Stimulated activated naive B cell treated with anti-CD40 and anti-IgM and Interleukin-4, amounts not matched to agents 10 μg/mL and 1 μg/mL and 100 μg/mL, for 72 hours (primary cell): ENCODE data around the gene ERFE.

Source experiments
- ATAC-seq, 2 donors: fragments of 150-1000 bp; cut with Tn5 transposase; replicated peaks; 2 replicates each; pipeline ENCODE4 v1.10.0; 2021; ENCODE audit warnings: moderate library complexity in 1 of 2
- DNase-seq: peaks from one replicate; pipeline ENCODE4 v3.0.0; 2021
- H3K27ac Mint-ChIP-seq: one replicate; pipeline ENCODE4 v1.8.0; 2022; ENCODE audit warnings: mild to moderate bottlenecking, mixed read lengths
- H3K27me3 Mint-ChIP-seq, 2 donors: one replicate each; pipeline ENCODE4 v1.8.0; 2022; ENCODE audit warnings: mixed read lengths in 2 of 2
- H3K36me3 Mint-ChIP-seq, 2 donors: one replicate each; pipeline ENCODE4 v1.8.0; 2022; ENCODE audit warnings: mixed read lengths in 2 of 2, mild to moderate bottlenecking in 1 of 2
- H3K4me1 Mint-ChIP-seq, 2 donors: one replicate each; pipeline ENCODE4 v1.8.0; 2022; ENCODE audit warnings: mixed read lengths in 2 of 2, mild to moderate bottlenecking in 1 of 2
- H3K4me3 Mint-ChIP-seq, 2 donors: one replicate each; pipeline ENCODE4 v1.8.0; 2022; ENCODE audit warnings: mild to moderate bottlenecking in 2 of 2, mixed read lengths in 2 of 2, moderate library complexity in 1 of 2
- H3K9me3 Mint-ChIP-seq, 2 donors: one replicate each; pipeline ENCODE4 v1.8.0; 2022; ENCODE audit warnings: mixed read lengths in 2 of 2, mild to moderate bottlenecking in 1 of 2

The ERFE gene

GRCh38 chr2:238151628-238152235 lies 7.0 kb upstream of the ERFE start:
- ATAC-seq (no peak), DNase-seq (no peak)
- no peak overlapping the region for H3K27ac Mint-ChIP-seq
- no peaks in the 10 kb centered on the region for H3K27me3 Mint-ChIP-seq
- no peak overlapping the region for H3K4me3 Mint-ChIP-seq
- no peaks in the 10 kb centered on the region for H3K4me1 Mint-ChIP-seq
- peaks cover 0 to 2% of the 10 kb centered on the region in 2 donors for H3K36me3 Mint-ChIP-seq
- peaks cover 0 to 5% of the 10 kb centered on the region in 2 donors for H3K9me3 Mint-ChIP-seq

GRCh38 chr2:238152771-238153688 lies 5.7 kb upstream of the ERFE start:
- Mint-ChIP-seq H3K4me1 (no peaks in the 10 kb centered on the region), H3K4me3 (no peak overlapping the region), H3K9me3 (peaks cover 0 to 5% of the 10 kb centered on the region in 2 donors), H3K27ac (no peak overlapping the region), H3K27me3 (peaks cover 0 to under 1% of the 10 kb centered on the region in 2 donors), H3K36me3 (peaks cover 0 to 2% of the 10 kb centered on the region in 2 donors)
- ATAC-seq, result no peak
- no peak for DNase-seq

- Mint-ChIP-seq H3K4me3 (no peak overlapping the region), H3K4me1 (peaks cover 4 to 6% of the 10 kb centered on the region in 2 donors), H3K36me3 (peaks cover 0 to 2% of the 10 kb centered on the region in 2 donors), H3K9me3 (peaks cover 0 to 5% of the 10 kb centered on the region in 2 donors), H3K27ac (no peak overlapping the region), H3K27me3 (peaks cover 5 to 11% of the 10 kb centered on the region in 2 donors)
- DNase-seq, result no peak
- ATAC-seq, result no peak
Observed at GRCh38 chr2:238154570-238154969, 4.2 kb upstream of the ERFE start.

DNA sequence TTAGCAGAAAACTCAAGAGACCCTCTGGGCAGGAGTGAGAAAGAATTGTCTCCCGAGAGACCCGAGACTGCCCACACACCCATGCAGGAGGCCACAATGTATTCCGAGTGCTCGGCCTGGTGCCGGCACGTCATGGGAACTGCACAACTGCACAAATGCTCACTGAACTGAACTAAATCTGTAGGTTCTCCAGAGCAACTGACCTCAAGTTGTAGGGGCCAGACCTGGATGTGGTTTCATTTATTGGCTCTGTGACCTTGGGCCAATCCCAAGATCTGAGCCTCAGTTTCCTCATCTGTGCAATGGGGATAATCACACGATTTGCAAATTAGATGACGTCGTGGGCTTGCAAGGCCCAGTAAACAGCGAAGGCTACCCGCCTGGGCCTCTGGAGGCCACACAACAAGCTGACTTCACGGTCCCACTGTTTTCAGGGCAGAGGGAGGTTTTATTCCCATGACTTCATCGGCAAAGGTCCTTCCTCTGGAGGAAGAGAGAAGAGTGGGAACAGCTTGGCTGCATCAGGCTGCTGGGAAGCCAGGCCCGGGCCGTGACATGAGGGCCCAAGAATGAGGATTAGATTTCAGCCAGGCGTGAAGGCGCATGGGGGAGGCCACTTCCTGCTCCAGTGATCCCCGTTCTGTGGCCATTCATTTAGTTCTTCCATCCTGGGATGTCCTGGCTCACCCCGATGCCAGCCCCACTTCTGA lies 3.6 kb upstream of the ERFE start:
- H3K27me3 Mint-ChIP-seq, result peaks cover 10 to 17% of the 10 kb centered on the region in 2 donors
- ATAC-seq (no peak), DNase-seq (no peak)
- peaks cover 0 to 2% of the 10 kb centered on the region in 2 donors for H3K36me3 Mint-ChIP-seq
- no peak overlapping the region for H3K27ac Mint-ChIP-seq
- peaks cover 8 to 13% of the 10 kb centered on the region in 2 donors for H3K4me1 Mint-ChIP-seq
- no peak overlapping the region for H3K4me3 Mint-ChIP-seq
- H3K9me3 Mint-ChIP-seq, result peaks cover 0 to 5% of the 10 kb centered on the region in 2 donors

GRCh38 chr2:238155761-238156694 lies 2.7 kb upstream of the ERFE start:
- H3K27me3 Mint-ChIP-seq, result peaks cover 19 to 24% of the 10 kb centered on the region in 2 donors
- no peak overlapping the region for H3K27ac Mint-ChIP-seq
- peaks cover 0 to 2% of the 10 kb centered on the region in 2 donors for H3K36me3 Mint-ChIP-seq
- peaks cover 0 to 5% of the 10 kb centered on the region in 2 donors for H3K9me3 Mint-ChIP-seq
- DNase-seq (no peak), ATAC-seq (no peak)
- H3K4me1 Mint-ChIP-seq, result peaks cover 12 to 19% of the 10 kb centered on the region in 2 donors
- H3K4me3 Mint-ChIP-seq, result no peak overlapping the region

GRCh38 chr2:238157506-238158017 lies 1.2 kb upstream of the ERFE start:
- no peak overlapping the region for H3K27ac Mint-ChIP-seq
- peaks cover 26 to 38% of the 10 kb centered on the region in 2 donors for H3K27me3 Mint-ChIP-seq
- H3K36me3 Mint-ChIP-seq, result peaks cover 0 to 4% of the 10 kb centered on the region in 2 donors
- DNase-seq, result no peak
- H3K4me3 Mint-ChIP-seq, result no peak overlapping the region
- H3K4me1 Mint-ChIP-seq, result peaks cover 12 to 19% of the 10 kb centered on the region in 2 donors
- H3K9me3 Mint-ChIP-seq, result peaks cover 0 to 5% of the 10 kb centered on the region in 2 donors
- ATAC-seq, result no peak

- Mint-ChIP-seq H3K9me3 (peaks cover 0 to 5% of the 10 kb centered on the region in 2 donors), H3K4me3 (peak overlapping the region; percentile 32 to 59), H3K36me3 (peaks cover 0 to 4% of the 10 kb centered on the region in 2 donors), H3K4me1 (peaks cover 12 to 19% of the 10 kb centered on the region in 2 donors), H3K27me3 (peaks cover 26 to 43% of the 10 kb centered on the region in 2 donors), H3K27ac (no peak overlapping the region)
- ATAC-seq (no peak), DNase-seq (no peak)
Observed at GRCh38 chr2:238158018-238158508, 707 bp upstream of the ERFE start.

- Mint-ChIP-seq H3K27ac (no peak overlapping the region), H3K36me3 (peaks cover 0 to 3% of the 10 kb centered on the region in 2 donors), H3K4me3 (peak overlapping the region; percentile 63 to 78), H3K9me3 (peaks cover 0 to 2% of the 10 kb centered on the region in 2 donors), H3K27me3 (peaks cover 26 to 45% of the 10 kb centered on the region in 2 donors), H3K4me1 (peaks cover 12 to 19% of the 10 kb centered on the region in 2 donors)
- ATAC-seq (peak; percentile 52 to 65), DNase-seq (no peak)
Observed at GRCh38 chr2:238159071-238159539, 335 bp downstream of the ERFE start.

- Mint-ChIP-seq H3K4me1 (peaks cover 15 to 25% of the 10 kb centered on the region in 2 donors), H3K36me3 (peaks cover under 1 to 3% of the 10 kb centered on the region in 2 donors)
- DNase-seq, result no peak
Observed at GRCh38 chr2:238159661-238160205, 963 bp downstream of the ERFE start.

DNA sequence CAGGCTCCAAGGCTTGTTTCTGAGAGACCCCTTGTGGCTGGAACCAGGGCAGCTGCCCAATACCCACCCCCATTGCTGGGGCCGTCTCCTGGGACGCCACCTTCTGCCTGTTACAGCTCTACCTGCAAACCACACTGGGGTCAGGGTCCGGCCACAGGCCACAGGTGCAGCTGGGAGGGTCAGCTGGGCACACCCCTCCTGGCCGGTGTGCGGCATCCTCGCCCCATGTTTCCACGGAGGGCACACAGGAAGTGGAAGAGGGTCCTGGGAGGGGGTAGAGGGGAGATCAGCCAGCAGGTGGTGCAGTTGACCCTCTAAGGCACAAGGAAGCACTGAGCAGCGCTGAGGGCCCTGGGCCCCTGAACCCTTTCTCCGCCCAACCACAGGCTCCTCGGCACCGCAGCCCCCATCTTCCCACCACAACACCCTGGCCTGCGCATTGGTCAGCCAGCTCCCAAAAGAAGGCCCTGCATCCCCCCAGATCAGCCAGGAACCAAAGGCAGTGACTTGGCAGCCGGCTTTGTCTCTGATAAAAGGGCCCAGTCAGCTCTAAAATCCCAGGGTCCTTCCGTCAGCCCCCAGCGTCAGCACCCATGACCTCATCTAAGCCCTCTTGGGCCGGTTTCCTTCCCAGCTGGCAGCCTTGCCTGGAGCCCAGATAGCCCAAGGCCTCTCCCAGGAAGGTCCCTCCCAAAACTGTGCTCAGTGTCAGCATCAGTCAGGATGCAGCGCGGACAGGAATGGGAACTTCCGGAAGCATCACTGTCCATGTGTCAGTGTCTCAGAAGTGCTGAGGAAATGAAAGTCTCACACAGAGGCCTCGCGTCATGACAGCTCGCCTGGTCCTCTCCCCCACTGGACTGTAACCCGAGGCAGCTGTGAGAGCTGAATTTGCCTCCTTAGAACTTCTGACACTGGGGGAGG lies 1.7 kb downstream of the ERFE start:
- H3K4me1 Mint-ChIP-seq, result peaks cover 18 to 32% of the 10 kb centered on the region in 2 donors
- peaks cover 8 to 10% of the 10 kb centered on the region in 2 donors for H3K36me3 Mint-ChIP-seq
- H3K4me3 Mint-ChIP-seq, result peak overlapping the region; percentile 21 to 78
- ATAC-seq, result peak; percentile 20 to 52
- peaks cover 40 to 59% of the 10 kb centered on the region in 2 donors for H3K27me3 Mint-ChIP-seq
- no peaks in the 10 kb centered on the region for H3K9me3 Mint-ChIP-seq
- H3K27ac Mint-ChIP-seq, result no peak overlapping the region
- DNase-seq, result no peak

More at GRCh38 chr2:238159661-238160205, 963 bp downstream of the ERFE start:
- Mint-ChIP-seq H3K9me3 (no peaks in the 10 kb centered on the region), H3K4me3 (peak overlapping the region; percentile 63 to 78), H3K27me3 (peaks cover 32 to 52% of the 10 kb centered on the region in 2 donors), H3K27ac (no peak overlapping the region)
- ATAC-seq, result no peak

GRCh38 chr2:238161291-238162051 lies 2.7 kb downstream of the ERFE start:
- H3K27me3 Mint-ChIP-seq, result peaks cover 44 to 60% of the 10 kb centered on the region in 2 donors
- no peak overlapping the region for H3K27ac Mint-ChIP-seq
- no peaks in the 10 kb centered on the region for H3K9me3 Mint-ChIP-seq
- ATAC-seq (no peak), DNase-seq (no peak)
- peaks cover 18 to 32% of the 10 kb centered on the region in 2 donors for H3K4me1 Mint-ChIP-seq
- no peak overlapping the region for H3K4me3 Mint-ChIP-seq
- H3K36me3 Mint-ChIP-seq, result peaks cover 12 to 14% of the 10 kb centered on the region in 2 donors
